Stimulated activated CD4-positive, alpha-beta T cell treated with anti-CD3 and anti-CD28 coated beads, Interleukin-1b, Interleukin-23, amount 100 ng/mL, for 24 hours (primary cell): ENCODE measurements around the gene VPS41.
"Not testable (repeated sequence)": the region's sequence is repeated elsewhere in the genome, so short reads cannot be mapped to it uniquely, and the experiment has no call there.

Experiments
- DNase-seq, 4 experiments: peaks; one replicate each; pipeline ENCODE4 v3.0.0-alpha.2; 2020; ENCODE audit warnings: low read depth in 4 of 4, low spot score in 1 of 4

The VPS41 gene

DNA sequence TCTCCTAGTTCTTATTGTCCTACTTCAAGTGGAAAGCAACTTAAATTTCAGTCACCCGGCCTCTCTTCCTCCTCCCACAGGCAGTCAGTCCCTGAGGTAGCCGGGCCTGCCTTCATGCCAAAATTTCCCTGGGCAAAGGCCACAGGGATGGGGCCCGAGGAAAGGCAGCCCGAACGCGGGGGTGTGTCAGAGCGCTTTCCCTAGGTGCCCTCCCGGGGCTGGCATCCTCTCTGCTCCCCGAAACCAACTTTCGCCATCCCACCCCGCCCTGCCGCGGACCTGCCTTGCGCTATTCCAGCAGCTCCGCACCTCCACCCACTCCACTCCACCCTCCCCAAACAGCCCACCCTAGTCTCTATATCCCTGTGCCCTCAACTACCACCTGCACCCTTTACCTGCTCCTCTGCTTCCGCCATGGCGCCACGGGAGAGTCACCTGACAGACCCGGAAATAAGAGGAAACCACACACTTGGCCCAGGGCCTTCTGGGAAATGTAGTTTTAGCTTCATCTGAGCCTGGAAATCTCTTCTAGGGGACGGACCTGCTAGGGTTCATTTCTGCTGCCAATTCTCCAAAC is at the start of gene VPS41:
Gene VPS41, minus strand, starts transcription at position 433 of the 577 bp plus-strand sequence. Its CDS starts 17 bp downstream, at position 416.
- peak; percentile 44 to 59 (median 54) for DNase-seq

DNA sequence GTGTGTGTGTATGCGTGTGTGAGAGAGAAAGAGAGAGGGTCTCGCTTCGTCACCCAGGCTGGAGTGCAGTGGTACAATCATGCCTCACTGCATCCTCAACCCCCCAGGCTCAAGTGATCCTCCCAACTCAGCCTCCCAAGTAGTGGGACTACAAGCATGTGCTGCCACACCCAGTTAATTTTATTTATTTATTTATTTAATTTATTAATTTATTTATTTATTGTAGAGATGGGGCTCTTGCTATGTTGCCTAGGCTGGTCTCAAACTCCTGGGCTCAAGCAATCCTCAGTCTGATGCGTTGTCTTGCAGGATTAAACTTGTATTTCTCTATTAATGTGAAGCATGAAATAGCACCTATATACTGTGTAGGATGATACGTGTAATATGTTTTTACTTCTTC is 46.9 kb upstream of the VPS41 start:
- DNase-seq = no peak

DNA sequence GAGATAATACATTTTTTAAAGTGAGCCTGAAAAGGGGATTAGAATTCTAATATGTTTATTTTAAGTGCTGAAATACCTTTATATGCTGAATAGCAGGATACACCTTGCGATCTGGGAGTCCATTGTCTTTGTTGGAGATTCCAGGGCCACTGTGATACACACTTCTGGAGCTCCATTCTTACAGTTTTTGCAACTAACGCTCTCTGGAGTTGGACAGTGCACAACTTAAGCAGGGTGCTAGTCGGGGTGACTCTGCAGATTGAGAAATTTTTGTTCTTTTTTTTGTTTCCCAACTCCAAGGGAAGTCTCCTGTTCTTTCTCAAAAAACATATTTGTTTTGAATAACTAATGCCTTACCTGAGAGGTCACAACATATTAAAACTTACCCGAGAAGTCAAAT is 45.0 kb upstream of the VPS41 start:
- no peak for DNase-seq

DNA sequence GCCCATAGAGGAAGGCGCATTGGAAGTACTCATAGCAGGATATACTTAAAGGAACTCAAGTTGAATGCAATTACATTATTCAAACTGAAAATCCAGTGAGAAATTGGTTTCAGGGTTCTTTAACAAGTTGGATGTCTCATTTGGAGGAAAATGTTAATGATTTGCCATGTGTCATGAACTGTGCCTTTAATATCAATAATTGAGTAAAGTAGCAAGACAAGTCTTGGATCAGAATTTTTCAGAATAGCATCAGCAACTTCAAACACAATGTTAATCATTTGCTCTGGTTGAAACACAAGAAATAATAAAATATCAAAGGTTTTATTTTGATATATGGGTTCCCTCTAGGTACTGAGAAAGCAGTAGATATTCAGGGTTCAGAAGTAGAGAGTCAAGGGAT is 44.2 kb upstream of the VPS41 start:
- no peak for DNase-seq

DNA sequence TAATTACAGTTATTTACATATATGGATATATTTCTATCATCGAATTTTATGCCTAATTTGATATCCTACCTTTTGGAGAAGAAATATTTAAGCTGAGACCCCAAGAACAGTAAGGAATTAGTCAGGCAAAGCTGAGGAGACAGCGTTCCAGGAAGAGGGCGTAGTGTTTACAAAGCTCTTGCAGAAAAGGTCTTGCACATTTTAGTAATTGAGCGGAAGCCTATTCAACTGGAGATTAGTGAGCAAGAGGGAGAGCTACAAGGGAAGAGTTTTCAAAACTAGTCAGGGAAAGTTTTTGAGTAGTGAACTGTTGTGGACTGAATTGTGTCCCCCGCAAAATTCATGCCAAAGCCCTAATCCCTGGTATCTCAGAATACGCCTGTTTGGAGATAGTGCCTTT is 42.2 kb upstream of the VPS41 start:
- no peak for DNase-seq

DNA sequence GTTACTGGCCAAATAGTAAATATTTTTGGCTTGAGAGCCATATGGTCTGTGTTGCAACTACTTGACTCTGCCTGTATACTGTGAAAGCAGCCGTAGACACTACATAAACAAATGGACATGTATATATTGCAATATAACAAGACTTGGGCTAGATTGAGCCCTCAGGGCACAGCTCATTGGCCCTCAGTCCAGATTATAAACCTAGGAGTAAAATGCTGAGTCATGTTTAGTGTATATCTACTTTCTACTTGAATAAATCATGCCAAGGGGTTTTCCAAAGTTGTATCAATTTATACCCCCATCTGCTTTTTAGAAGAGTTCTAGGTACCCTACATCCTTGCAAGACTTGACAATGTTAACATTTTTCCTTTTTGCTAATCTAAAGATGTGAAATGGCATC is 41.3 kb upstream of the VPS41 start:
- no peak for DNase-seq

DNA sequence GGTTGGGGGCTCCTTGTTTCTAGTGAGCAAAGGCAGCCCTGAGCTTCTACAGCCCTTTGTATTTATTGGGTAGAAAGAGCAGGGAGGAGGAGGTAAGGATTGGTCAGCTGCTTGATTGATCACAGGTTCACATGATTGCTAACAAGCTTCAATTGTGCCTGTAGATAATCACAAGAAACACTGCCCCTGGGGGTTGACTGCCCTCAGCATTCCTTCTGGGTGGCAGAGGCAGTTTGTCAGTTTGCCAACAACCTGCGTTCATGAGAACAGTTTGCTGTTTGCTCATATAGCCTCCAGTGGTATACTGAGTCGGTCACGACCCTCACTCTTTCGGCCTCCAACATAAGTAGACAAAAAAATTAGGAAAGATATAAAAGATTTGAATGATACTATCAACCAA is 38.5 kb upstream of the VPS41 start:
- DNase-seq = not testable (repeated sequence)

DNA sequence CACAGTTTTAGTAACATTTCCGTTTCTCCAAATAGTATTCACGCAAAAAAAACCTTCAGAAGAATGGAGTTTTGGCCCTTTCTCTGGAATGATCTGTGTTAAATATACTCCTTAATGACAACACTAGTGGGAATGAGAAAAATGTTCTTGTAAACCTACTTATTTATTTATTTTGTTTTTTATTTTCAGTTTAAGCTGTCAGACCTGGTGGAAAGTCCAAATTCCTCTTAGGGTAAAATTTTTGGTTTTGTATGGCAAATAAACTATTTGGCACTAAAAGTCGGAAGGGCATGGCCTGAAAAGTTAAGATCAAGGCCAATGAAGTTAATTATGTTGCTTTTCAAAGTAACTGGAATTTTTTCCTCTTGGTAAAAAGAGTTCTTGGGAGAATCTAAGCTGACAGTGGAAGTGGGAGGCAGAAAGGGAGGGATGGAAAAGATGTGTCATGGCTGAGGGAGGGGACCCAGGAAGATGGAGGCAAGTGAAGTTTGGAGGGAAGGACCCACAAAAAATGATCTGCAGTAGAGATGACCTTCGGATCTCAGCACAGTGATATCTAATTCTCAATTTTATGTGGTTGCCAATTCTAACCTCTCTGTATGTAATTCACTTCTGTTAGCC is 33.5 kb upstream of the VPS41 start:
- DNase-seq = no peak

DNA sequence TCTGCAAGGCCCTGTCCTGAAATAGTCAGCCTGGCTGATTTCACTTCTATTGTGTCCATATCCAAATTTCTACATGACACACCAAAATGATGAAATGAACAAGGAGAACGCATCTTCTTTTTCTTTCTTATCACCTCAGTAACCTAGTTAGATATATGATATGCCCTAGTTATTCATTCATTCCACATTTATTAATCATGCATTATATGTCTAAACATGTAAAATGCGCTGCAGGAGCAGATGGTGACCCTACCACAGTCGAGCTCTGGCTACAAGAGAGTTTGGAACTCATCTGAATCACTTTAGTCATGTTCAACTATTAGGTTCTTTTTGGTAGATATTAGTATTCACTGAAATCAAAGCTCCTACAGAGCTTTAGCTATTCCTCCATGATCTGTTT is 31.8 kb upstream of the VPS41 start:
- no peak for DNase-seq

DNA sequence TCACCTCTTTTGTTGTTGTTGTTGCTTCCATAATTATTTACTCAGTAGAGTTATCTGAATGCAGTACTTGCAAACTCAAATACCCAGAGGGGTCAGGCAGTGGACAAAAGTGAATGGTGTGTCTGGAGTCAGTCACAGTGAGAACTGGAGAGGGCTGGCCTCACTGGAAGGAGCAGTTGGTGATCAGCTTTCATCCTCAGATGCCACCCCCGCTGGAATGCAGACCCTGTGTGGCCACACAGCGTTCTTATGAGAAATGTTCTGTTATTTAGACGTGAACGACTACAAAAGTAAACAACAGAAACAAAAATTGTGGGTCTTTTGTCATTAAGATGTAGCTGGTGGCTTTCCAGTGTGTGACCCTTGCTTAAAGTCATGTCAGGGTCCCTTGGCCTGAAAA is 29.6 kb upstream of the VPS41 start:
- no peak for DNase-seq

DNA sequence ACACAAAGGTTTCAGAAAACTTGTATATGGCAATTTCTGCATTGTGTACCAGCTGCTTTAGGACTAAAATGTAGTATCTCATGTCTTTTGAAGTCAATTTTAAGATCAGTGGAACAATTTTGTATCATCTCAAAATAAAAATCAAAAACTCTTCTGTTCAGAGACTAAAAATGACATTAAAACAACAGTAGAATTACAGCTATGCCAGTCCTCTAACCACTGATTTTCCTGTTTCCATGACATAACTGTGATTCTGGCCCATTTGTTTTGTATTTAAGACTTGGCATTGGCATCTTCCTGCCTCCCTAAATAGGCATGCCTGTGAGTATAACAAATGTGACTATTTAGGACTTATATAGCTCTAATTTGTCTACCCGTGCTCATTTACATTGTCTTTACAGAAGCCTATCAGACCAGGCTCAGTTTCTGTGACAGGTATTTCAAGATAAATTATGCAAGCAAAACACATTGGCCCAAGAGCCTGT is 29.1 kb upstream of the VPS41 start:
- no peak for DNase-seq

DNA sequence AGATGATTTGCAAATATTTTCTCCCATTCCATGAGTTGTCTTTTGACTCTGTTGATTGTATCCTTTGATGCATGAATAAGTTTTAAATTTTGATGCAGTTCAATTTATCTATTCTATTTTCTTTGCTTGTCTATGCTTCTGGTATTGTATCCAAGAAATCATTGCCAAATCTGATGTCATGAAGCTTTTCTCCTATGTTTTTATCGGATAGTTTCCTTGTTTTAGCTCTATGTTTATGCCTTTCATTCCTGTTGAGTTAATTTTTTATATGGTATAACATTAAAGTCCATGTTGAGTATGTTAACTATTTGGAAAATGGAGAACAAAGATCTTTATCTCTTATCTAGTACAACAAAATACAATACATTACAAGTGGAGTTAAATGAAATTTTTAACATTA is 27.6 kb upstream of the VPS41 start:
- no peak for DNase-seq

DNA sequence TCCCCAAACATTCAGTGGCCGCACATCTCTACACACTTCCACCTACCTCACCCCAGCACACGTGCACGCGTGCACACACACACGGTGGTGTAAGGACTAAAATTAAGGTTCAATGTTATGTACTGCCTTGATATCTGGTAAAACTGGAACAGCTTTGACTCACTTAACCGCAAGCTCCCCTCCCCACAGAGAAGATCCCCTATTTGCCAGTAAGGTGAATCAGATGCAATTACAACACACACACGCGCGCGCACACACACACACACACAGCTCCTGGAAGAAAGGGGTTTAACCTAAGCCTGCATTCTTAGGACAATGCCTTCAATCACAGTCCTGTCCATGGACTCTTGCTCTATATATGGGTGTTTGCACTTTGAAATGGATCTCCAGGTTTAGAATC is 25.5 kb upstream of the VPS41 start:
- no peak for DNase-seq

DNA sequence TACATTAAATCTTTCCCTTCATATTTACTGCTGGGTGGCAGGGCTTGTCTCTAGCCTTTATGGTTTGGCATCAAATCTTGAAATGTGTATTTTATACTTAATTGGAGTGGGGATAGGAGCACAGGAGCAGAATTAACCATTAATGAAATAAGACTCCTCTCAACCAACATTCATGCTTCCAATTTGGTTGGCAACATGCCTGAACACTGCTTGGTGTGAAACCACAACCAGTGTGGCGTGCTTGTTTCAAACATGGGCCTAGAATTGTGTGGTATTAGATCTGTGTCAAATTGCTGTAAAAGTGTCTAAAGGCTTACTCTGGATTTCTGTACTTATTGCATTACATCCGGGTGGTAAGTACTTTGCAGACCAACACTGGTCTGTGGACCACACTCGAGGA is 25.1 kb upstream of the VPS41 start:
- DNase-seq = no peak

DNA sequence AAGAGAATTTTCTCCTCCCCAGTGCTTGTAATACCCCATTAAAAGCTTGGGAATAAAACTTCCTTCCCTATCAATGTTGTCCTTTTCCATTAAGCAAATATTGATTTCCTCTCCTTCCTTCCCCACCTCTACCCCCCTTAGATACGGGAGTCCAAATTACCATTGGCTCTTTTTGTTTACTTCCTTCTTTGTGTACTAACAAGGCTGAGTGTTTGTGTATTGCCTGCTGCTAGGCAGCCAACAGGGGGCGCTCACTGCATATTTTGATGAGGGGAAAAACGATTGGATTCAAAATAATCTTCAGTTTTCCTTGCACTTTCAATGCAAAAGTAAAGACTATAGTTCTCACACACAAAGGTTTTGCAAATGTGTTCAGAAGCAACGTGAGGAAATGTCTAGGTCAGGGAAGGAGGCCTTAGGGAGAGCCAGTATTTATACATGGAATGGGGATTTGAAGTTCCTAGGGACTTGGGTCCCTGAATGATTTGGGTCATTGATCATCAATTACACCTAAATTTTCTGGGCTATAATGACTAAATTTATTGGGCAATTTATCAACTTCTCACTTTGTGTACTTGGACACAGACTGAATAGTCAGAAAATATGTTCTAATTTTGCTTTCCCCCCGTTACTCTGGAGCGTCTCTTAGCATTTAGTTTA is 23.6 kb upstream of the VPS41 start:
- peak; percentile 5 to 35 (median 22) for DNase-seq

DNA sequence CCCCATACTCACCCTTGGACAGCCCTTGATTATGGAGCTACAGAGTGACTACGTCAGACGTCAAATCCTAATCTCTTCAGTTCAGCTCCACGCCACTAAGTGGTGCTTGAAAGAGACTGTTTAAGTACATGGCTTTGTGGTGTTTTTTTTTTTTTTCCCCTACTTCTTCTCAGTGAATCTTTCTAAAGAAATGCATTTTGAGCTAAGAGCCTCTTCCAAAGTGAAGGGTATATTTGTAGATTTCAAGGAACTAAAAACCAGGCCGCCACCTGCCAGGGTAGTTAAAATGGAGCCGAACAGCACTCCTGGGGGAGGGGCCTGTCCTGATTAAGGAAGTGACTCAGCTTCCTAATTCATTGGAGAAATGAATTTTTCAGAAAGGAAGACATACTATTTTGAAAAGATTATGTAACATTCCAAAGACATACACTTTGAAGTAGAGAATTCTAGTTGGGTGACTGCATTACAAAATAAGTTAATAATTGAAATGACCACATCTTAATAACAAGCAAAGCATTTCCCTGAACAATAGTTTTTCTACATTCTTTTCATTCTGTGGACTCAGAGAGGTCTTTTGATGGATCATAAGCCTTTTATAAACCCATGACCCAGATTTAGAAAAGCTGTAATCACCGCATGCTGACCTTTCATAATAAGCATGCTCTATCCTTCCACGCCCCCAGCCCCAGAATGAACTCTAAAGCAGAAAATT is 20.6 kb upstream of the VPS41 start:
- no peak for DNase-seq

DNA sequence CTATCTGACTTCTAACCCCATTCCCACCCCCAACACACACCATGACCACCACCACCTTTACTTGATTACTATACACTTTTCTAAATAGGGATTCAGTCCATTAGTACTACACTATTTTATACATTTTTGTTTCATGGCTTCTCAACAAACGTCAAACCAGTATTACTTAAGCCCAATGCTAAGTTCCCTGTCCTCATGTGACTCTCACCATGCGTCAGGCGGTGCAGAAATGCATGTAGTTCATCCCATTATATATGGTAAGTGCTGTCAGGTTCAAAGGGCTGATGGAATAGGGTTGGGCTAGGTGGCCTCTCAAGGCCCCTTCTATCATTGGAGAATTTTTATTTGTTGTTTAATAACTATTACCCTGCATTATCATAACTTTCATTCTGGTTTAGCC is 19.5 kb upstream of the VPS41 start:
- no peak for DNase-seq

DNA sequence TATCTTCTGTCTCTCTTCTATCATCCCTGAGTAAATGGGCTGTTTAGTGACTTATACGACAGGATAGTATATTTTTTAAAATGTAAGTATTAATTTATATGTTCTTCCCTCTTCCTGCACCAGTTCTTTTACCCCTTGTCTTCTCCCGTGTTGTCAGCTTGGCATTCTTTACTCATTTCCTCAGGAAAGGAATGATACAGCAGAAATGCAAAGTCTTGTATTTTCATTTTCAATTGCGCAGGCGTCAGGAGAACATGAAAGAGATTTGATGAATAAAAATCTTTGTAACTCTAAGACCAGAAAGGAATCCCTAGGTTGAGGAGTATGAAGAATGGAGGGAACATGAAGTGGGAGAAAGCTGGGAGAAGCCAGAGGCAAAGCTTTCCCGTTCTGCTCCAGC is 18.8 kb upstream of the VPS41 start:
- DNase-seq = no peak

DNA sequence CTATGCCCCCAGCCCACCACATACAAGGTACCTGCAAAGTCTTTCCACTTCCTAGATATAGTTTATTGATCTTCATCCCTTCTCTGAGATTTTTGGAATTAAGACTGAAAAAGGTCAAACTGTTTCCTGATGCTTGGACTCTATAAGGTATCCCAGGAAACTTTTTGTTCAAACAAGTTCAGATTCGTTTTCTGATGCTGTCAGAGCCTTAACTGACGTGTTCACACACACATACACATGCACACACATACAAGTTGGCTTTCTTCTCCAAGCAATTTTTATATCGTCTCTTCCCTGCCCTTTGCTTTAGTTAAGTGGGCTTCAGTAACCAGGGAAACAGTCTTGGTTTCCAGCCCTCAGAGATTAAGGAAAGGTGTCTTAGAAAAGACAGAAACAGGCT is 11.7 kb upstream of the VPS41 start:
- DNase-seq = no peak

DNA sequence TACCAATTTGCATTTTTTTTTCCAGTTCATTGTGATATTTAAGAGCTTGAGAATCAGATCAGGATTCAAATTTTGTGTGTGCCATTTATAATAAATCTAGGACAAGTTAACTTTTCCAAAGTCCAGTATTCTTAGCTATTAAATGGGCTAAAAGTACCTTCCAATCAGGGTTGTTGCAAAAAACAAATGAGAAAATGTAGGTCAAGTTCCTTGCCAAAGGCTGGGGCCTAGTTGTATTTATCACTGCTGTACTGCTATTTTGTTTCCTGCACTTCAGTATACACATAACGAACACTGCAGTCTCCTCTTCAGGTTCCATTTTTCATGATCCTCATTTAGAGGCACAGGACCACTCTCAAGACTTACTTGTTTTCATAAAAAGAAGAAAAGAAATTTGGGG is 7.4 kb upstream of the VPS41 start:
- no peak for DNase-seq

DNA sequence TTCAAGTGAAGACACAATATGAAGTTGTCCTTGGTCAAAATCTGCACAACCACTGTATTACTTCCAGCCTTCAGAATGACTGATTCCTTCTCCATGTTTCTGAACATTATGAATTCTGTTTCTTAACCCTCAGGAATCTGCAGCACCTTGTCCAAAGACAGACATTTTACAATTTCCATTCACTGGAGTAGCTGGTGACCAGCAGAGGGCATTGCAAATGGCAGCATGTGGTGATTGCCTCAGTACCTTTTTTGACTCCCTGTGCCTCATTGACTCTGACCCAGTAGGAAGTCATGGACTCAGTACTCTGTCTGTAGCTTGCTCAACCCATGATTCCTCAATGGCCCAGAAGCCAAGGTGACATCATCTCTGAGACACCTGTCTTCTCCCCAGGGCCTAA is 879 bp upstream of the VPS41 start:
- DNase-seq = no peak

DNA sequence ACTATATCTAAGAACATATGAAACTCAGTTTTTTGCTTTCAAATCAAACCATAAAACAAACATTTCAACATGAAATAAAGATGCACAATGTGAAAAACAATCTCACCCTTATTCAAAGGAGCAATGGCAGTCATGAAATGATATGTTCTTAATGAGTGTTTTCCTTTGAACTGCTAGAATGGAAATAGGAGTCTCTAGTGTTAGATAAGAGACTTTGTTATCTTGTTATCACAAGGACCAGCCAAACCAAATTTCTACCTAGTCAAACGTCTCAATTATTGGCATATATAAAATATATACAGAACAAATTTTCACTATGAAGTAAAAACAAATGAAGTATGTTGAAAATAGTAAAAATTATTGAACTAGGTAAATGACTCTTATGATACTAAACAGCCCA is 1.2 kb downstream of the VPS41 start:
- no peak for DNase-seq
